Measurements from ENCODE around the gene AGBL1.

The AGBL1 gene

GRCh38 chr15:86236356-86237110, 156.9 kb downstream of the AGBL1 start:
- DNase-seq (ENCODE audit: low read depth, low spot score), result no peak

- DNase-seq (ENCODE audit: low read depth, low spot score), result no peak
These were observed 157.4 kb downstream of the AGBL1 start for GRCh38 chr15:86237111-86237500.

GRCh38 chr15:86247249-86247955, 167.7 kb downstream of the AGBL1 start:
- DNase-seq (ENCODE audit: low read depth, low spot score), result no peak

GRCh38 chr15:86255247-86255646, 175.6 kb downstream of the AGBL1 start:
- no peak for DNase-seq (ENCODE audit: low read depth, low spot score)

- no peak for DNase-seq (ENCODE audit: low read depth, low spot score)
These were observed 177.0 kb downstream of the AGBL1 start for GRCh38 chr15:86256628-86257027.

GRCh38 chr15:86259589-86259988, 179.9 kb downstream of the AGBL1 start:
- DNase-seq (ENCODE audit: low read depth, low spot score), result no peak

- no peak for DNase-seq (ENCODE audit: low read depth, low spot score)
These were observed 183.6 kb downstream of the AGBL1 start for GRCh38 chr15:86263230-86263629.

GRCh38 chr15:86266896-86267484, 187.3 kb downstream of the AGBL1 start:
- no peak for DNase-seq (ENCODE audit: low read depth, low spot score)

GRCh38 chr15:86267892-86268291, 188.2 kb downstream of the AGBL1 start:
- DNase-seq (ENCODE audit: low read depth, low spot score), result no peak

- DNase-seq (ENCODE audit: low read depth, low spot score), result no peak
These were observed 188.9 kb downstream of the AGBL1 start for GRCh38 chr15:86268558-86268957.

- DNase-seq (ENCODE audit: low read depth, low spot score), result no peak
These were observed 193.6 kb downstream of the AGBL1 start for GRCh38 chr15:86273309-86273708.

- no peak for DNase-seq (ENCODE audit: low read depth, low spot score)
These were observed 195.7 kb downstream of the AGBL1 start for GRCh38 chr15:86275361-86275760.

- no peak for DNase-seq (ENCODE audit: low read depth, low spot score)
These were observed 198.9 kb downstream of the AGBL1 start for GRCh38 chr15:86278586-86278985.

GRCh38 chr15:86284635-86285034, 205.0 kb downstream of the AGBL1 start:
- no peak for DNase-seq (ENCODE audit: low read depth, low spot score)

- no peak for DNase-seq (ENCODE audit: low read depth, low spot score)
These were observed 215.8 kb downstream of the AGBL1 start for GRCh38 chr15:86295511-86295910.

- no peak for DNase-seq (ENCODE audit: low read depth, low spot score)
These were observed 217.1 kb downstream of the AGBL1 start for GRCh38 chr15:86296769-86297168.

GRCh38 chr15:86300390-86301125, 220.9 kb downstream of the AGBL1 start:
- no peak for DNase-seq (ENCODE audit: low read depth, low spot score)

GRCh38 chr15:86311568-86312280, 232.1 kb downstream of the AGBL1 start:
- no peak for DNase-seq (ENCODE audit: low read depth, low spot score)

- DNase-seq (ENCODE audit: low read depth, low spot score), result no peak
These were observed 232.8 kb downstream of the AGBL1 start for GRCh38 chr15:86312486-86312885.

- DNase-seq (ENCODE audit: low read depth, low spot score), result no peak
These were observed 236.5 kb downstream of the AGBL1 start for GRCh38 chr15:86316216-86316615.

- no peak for DNase-seq (ENCODE audit: low read depth, low spot score)
These were observed 237.2 kb downstream of the AGBL1 start for GRCh38 chr15:86316726-86317383.
